ENCODE measurements around the gene EFEMP1. TPM values are rescaled to one million over a fixed set of nuclear protein-coding genes. Genes with fewer than 3 reads are reported as not detected.

Gene EFEMP1
- total RNA-seq, 3 donors from 2014 or later (not counting 1 experiment from before 2014, with no cell fraction given): not detected

DNA sequence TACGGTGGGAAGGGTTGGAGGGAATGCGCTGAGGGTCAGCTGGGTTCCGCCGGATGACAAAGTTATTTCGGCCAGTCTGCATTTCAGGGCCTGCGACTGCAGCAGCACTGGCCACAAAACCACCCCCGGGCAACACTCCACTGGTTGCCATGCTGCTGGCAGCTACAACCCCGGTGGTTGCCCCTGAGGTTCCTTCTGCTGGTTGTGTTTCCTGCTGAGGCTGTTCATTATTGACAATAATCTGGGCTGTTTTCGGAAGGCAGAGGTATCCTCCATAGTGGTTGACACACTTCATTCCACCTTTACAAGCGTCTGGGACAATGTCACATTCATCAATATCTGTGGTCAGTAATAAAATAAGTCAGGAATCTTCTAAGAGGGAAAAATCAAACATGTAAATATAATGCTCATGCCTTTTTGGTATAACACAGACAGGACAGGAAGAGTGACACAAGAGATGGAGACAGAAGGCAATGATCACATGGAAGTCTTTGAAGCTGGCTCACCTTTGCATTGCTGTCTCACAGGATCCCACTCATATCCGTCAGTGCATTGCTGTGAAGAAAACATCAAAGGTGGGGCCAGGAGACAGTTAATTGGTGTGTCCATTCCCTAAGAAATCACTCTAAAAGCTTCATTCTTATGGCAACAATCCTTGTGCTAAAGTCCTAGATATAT is 5.7 kb downstream of the EFEMP1 start:
- ATAC-seq (no peak), DNase-seq (no peak)
- Mint-ChIP-seq H3K9me3 (peaks cover 0 to 2% of the 10 kb centered on the region in 2 donors), H3K4me1 (no peaks in the 10 kb centered on the region), H3K27me3 (ENCODE audit: low read depth in 2 of 2) (peaks cover 9 to 11% of the 10 kb centered on the region in 2 donors), H3K36me3 (no peaks in the 10 kb centered on the region), H3K27ac (no peak overlapping the region), H3K4me3 (no peak overlapping the region)
- H3K4me1 ChIP-seq (ENCODE audit: control insufficient read depth, insufficient read depth, low read length): no peaks in the 10 kb centered on the region
- TF ChIP-seq, protein P1, sequence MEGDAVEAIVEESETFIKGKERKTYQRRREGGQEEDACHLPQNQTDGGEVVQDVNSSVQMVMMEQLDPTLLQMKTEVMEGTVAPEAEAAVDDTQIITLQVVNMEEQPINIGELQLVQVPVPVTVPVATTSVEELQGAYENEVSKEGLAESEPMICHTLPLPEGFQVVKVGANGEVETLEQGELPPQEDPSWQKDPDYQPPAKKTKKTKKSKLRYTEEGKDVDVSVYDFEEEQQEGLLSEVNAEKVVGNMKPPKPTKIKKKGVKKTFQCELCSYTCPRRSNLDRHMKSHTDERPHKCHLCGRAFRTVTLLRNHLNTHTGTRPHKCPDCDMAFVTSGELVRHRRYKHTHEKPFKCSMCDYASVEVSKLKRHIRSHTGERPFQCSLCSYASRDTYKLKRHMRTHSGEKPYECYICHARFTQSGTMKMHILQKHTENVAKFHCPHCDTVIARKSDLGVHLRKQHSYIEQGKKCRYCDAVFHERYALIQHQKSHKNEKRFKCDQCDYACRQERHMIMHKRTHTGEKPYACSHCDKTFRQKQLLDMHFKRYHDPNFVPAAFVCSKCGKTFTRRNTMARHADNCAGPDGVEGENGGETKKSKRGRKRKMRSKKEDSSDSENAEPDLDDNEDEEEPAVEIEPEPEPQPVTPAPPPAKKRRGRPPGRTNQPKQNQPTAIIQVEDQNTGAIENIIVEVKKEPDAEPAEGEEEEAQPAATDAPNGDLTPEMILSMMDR (IDR thresholded peaks at IDR 0.05): no peak
- no peaks in the 10 kb centered on the region for H3K9me3 ChIP-seq (ENCODE audit: control insufficient read depth, insufficient read depth, low read length)
- 93% methylated on average over 10 of the region's 11 CpGs for WGBS (ENCODE audit: insufficient coverage)
- no peak overlapping the region for H3K27ac ChIP-seq (ENCODE audit: low read length)
- intact Hi-C loops (cut with micrococcal nuclease): no loop called here
- H3K36me3 ChIP-seq (ENCODE audit: control insufficient read depth, insufficient read depth, low read length): no peaks in the 10 kb centered on the region
- H3K27me3 ChIP-seq (ENCODE audit: control insufficient read depth, insufficient read depth, low read length): peaks cover 15% of the 10 kb centered on the region
- H3K4me3 ChIP-seq (ENCODE audit: low read length): no peak overlapping the region

DNA sequence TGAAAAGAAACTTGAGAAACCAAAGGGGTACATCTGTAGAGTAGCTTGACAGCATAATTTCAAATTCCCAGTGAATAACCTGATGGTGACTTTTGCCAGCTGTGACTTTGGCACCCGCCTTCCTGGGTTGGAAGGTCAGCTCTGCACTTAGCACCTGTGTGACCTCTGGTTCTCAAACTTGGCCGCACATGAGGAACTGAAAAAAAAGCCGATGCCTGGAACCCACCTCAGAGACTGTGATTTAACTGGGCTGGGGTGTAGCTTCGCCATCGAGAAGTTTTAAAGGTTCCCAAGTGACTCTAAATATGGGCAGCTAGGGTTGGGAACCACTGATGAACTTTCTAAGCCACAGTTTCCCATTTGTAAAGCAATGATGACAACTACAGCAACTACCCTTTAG is 6.5 kb downstream of the EFEMP1 start:
- H3K4me1 Mint-ChIP-seq: no peaks in the 10 kb centered on the region
- WGBS (ENCODE audit: insufficient coverage): 90% methylated on average over 5 of the region's 5 CpGs
- DNase-seq (no peak), ATAC-seq (no peak)
- TF ChIP-seq, protein P1 (IDR thresholded peaks at IDR 0.05): no peak
- no peak overlapping the region for H3K27ac ChIP-seq (ENCODE audit: low read length)
- H3K9me3 Mint-ChIP-seq: no peaks in the 10 kb centered on the region
- no peak overlapping the region for H3K27ac Mint-ChIP-seq
- H3K36me3 Mint-ChIP-seq: no peaks in the 10 kb centered on the region
- intact Hi-C loops (cut with micrococcal nuclease): no loop called here
- H3K4me3 ChIP-seq (ENCODE audit: low read length): no peak overlapping the region
- no peaks in the 10 kb centered on the region for H3K4me1 ChIP-seq (ENCODE audit: control insufficient read depth, insufficient read depth, low read length)
- H3K36me3 ChIP-seq (ENCODE audit: control insufficient read depth, insufficient read depth, low read length): no peaks in the 10 kb centered on the region
- no peaks in the 10 kb centered on the region for H3K9me3 ChIP-seq (ENCODE audit: control insufficient read depth, insufficient read depth, low read length)
- peaks cover 8% of the 10 kb centered on the region for H3K27me3 ChIP-seq (ENCODE audit: control insufficient read depth, insufficient read depth, low read length)
- H3K4me3 Mint-ChIP-seq: no peak overlapping the region
- peaks cover 3% of the 10 kb centered on the region in 2 donors for H3K27me3 Mint-ChIP-seq (ENCODE audit: low read depth in 2 of 2)

DNA sequence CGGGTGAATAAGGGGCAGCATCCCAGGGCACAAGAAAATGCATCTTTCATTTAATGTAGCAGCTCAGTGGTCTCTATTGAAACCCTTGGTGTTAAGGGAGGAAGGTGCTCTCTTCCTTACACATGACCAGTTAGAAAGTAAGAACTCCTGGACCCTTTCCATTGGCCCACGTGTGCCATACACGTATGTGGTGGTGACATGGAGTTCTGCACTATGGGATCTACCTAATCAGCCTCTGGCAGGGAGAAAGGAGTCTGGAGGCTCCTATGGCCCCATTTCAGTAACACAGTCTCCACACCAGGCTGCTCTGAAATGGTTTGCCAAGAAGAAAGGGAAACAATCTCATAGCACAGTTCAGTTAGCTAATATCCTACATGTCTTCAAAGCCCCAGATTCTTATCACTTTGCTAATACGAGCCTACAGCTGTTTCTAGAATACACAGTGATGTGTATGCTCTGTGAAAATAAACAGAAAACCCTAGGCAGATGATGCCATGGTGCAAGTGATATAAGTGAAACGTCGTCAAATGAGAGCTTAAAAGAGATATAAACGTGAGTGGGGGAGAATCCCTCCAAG is 7.0 kb downstream of the EFEMP1 start:
- ATAC-seq (no peak), DNase-seq (no peak)
- WGBS (ENCODE audit: insufficient coverage): 83% methylated on average over 6 of the region's 7 CpGs
- intact Hi-C loops (cut with micrococcal nuclease): no loop called here
- H3K9me3 Mint-ChIP-seq: no peaks in the 10 kb centered on the region
- no peaks in the 10 kb centered on the region for H3K4me1 ChIP-seq (ENCODE audit: control insufficient read depth, insufficient read depth, low read length)
- no peaks in the 10 kb centered on the region for H3K9me3 ChIP-seq (ENCODE audit: control insufficient read depth, insufficient read depth, low read length)
- no peak overlapping the region for H3K27ac Mint-ChIP-seq
- no peak overlapping the region for H3K4me3 ChIP-seq (ENCODE audit: low read length)
- H3K36me3 ChIP-seq (ENCODE audit: control insufficient read depth, insufficient read depth, low read length): no peaks in the 10 kb centered on the region
- H3K27ac ChIP-seq (ENCODE audit: low read length): no peak overlapping the region
- TF ChIP-seq, protein P1 (IDR thresholded peaks at IDR 0.05): no peak
- peaks cover 5% of the 10 kb centered on the region for H3K27me3 ChIP-seq (ENCODE audit: control insufficient read depth, insufficient read depth, low read length)
- H3K4me1 Mint-ChIP-seq: no peaks in the 10 kb centered on the region
- no peaks in the 10 kb centered on the region for H3K27me3 Mint-ChIP-seq (ENCODE audit: low read depth in 2 of 2)
- no peak overlapping the region for H3K4me3 Mint-ChIP-seq
- H3K36me3 Mint-ChIP-seq: no peaks in the 10 kb centered on the region
